Amniotic stem cell (primary cell): ENCODE results near the gene SAMM50.

ENCODE experiments used
- DNase-seq: peaks from one replicate; lab custom pipeline; 2025; lab: John Stamatoyannopoulos, UW

Gene SAMM50

GRCh38 chr22:44028091-44028490 is 72.8 kb downstream of the SAMM50 start:
- no peak for DNase-seq

- no peak for DNase-seq
These were observed 73.8 kb downstream of the SAMM50 start for GRCh38 chr22:44029069-44029468.

- no peak for DNase-seq
These were observed 74.9 kb downstream of the SAMM50 start for GRCh38 chr22:44030051-44030701.

- DNase-seq: no peak
These were observed 75.5 kb downstream of the SAMM50 start for GRCh38 chr22:44030702-44031082.

GRCh38 chr22:44031158-44031952 is 76.1 kb downstream of the SAMM50 start:
- no peak for DNase-seq

GRCh38 chr22:44032126-44032730 is 77.0 kb downstream of the SAMM50 start:
- DNase-seq: no peak

- no peak for DNase-seq
These were observed 78.0 kb downstream of the SAMM50 start for GRCh38 chr22:44033287-44033686.

- DNase-seq: no peak
These were observed 78.5 kb downstream of the SAMM50 start for GRCh38 chr22:44033694-44034093.

- DNase-seq: peak; percentile 82
These were observed 82.5 kb downstream of the SAMM50 start for GRCh38 chr22:44037519-44038375.

GRCh38 chr22:44039566-44040171 is 84.4 kb downstream of the SAMM50 start:
- no peak for DNase-seq

- no peak for DNase-seq
These were observed 87.3 kb downstream of the SAMM50 start for GRCh38 chr22:44042249-44043218.

- peak; percentile 51 for DNase-seq
These were observed 89.9 kb downstream of the SAMM50 start for GRCh38 chr22:44045145-44045544.
